Parathyroid adenoma (tissue), 2 donors: ENCODE measurements around the gene TMPRSS15.

Experiments used
- H2AFZ ChIP-seq: fragments of 300-600 bp; sonication (generic); one replicate; pipeline ENCODE4 v1.7.0; 2017; ENCODE audit warnings: antibody characterized with exemption, mild to moderate bottlenecking
- H3K27ac ChIP-seq: fragments of 300-600 bp; sonication (generic); one replicate; pipeline ENCODE4 v1.7.0; 2017
- H3K27me3 ChIP-seq: fragments of 300-600 bp; sonication (generic); one replicate; pipeline ENCODE4 v1.7.0; 2017; ENCODE audit warnings: low read length; ENCODE audit not compliant: control insufficient read depth, insufficient read depth
- H3K36me3 ChIP-seq: fragments of 300-600 bp; sonication (generic); one replicate; pipeline ENCODE4 v1.7.0; 2017; ENCODE audit warnings: low read length; ENCODE audit not compliant: control insufficient read depth, insufficient read depth
- H3K4me1 ChIP-seq: fragments of 300-600 bp; sonication (generic); one replicate; pipeline ENCODE4 v1.7.0; 2017; ENCODE audit warnings: control low read depth
- H3K4me2 ChIP-seq: fragments of 300-600 bp; sonication (generic); one replicate; pipeline ENCODE4 v1.7.0; 2017; ENCODE audit warnings: low read length
- H3K4me3 ChIP-seq: fragments of 300-600 bp; sonication (generic); one replicate; pipeline ENCODE4 v1.7.0; 2017; ENCODE audit warnings: low read depth, low read length
- H3K79me2 ChIP-seq: fragments of 300-600 bp; sonication (generic); one replicate; pipeline ENCODE4 v1.7.0; 2017; ENCODE audit warnings: control low read depth
- H3K9ac ChIP-seq: fragments of 300-600 bp; sonication (generic); one replicate; pipeline ENCODE4 v1.7.0; 2017; ENCODE audit warnings: mild to moderate bottlenecking
- H3K9me3 ChIP-seq: fragments of 300-600 bp; sonication (generic); one replicate; pipeline ENCODE4 v1.7.0; 2017; ENCODE audit warnings: low read length; ENCODE audit not compliant: control insufficient read depth
- TF ChIP-seq, protein P1 (sequence below): fragments of 300-600 bp; sonication (generic); IDR thresholded peaks from one replicate; pipeline ENCODE4 v1.7.0; 2017; ENCODE audit warnings: antibody characterized with exemption, mild to moderate bottlenecking
- donor health status: primary hyperparathyroidism.

Gene TMPRSS15

DNA sequence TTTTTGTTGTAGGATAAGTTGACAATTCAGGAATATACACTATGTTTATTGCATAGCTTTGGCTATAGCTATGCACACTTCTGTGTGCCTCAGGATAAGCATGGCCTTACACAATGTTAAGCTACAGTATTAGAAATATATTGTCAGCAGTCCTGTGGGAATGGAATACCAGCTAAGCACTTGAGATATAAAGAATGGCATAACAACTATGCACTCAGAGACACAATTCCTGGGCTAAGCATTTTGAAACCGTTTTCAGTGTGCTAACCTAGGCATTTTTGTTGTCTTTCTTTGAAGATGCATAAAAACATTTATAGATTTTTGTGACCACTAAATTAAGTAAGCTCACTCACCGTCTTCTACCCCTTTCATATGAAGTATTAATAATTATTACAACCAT, 46.8 kb downstream of the TMPRSS15 start:
- Histone ChIP-seq H3K27ac (no peak overlapping the region), H3K9me3 (no peaks in the 10 kb centered on the region), H3K79me2 (no peaks in the 10 kb centered on the region), H2AFZ (no peak overlapping the region), H3K4me2 (no peak overlapping the region), H3K27me3 (no peaks in the 10 kb centered on the region), H3K4me1 (no peaks in the 10 kb centered on the region), H3K9ac (no peak overlapping the region), H3K36me3 (no peaks in the 10 kb centered on the region), H3K4me3 (no peak overlapping the region)
- TF ChIP-seq, protein P1, sequence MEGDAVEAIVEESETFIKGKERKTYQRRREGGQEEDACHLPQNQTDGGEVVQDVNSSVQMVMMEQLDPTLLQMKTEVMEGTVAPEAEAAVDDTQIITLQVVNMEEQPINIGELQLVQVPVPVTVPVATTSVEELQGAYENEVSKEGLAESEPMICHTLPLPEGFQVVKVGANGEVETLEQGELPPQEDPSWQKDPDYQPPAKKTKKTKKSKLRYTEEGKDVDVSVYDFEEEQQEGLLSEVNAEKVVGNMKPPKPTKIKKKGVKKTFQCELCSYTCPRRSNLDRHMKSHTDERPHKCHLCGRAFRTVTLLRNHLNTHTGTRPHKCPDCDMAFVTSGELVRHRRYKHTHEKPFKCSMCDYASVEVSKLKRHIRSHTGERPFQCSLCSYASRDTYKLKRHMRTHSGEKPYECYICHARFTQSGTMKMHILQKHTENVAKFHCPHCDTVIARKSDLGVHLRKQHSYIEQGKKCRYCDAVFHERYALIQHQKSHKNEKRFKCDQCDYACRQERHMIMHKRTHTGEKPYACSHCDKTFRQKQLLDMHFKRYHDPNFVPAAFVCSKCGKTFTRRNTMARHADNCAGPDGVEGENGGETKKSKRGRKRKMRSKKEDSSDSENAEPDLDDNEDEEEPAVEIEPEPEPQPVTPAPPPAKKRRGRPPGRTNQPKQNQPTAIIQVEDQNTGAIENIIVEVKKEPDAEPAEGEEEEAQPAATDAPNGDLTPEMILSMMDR: no peak

DNA sequence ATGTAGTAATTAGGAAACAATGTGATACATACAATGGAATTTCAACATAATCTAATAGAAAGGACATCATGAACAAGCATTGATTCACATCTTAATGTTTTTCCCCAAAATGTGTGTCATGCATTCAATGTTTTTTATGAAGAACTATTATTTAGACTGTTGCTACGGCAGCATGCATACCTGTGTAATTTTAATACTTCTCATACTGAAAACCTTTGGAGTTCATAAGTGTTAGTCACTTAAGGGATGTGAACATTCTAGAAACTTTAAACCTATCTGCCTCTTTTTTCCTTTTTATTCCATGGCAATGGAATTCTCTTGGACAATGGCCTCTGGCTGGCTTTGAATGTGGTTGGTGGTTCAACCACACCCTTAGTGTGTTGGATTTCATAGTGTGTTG, 48.6 kb downstream of the TMPRSS15 start:
- no peaks in the 10 kb centered on the region for H3K4me1 ChIP-seq
- H3K4me3 ChIP-seq: no peak overlapping the region
- H3K9me3 ChIP-seq: no peaks in the 10 kb centered on the region
- H3K4me2 ChIP-seq: no peak overlapping the region
- H3K9ac ChIP-seq: no peak overlapping the region
- H3K79me2 ChIP-seq: no peaks in the 10 kb centered on the region
- no peaks in the 10 kb centered on the region for H3K36me3 ChIP-seq
- no peaks in the 10 kb centered on the region for H3K27me3 ChIP-seq
- no peak overlapping the region for H3K27ac ChIP-seq
- TF ChIP-seq, protein P1: no peak
- H2AFZ ChIP-seq: no peak overlapping the region

DNA sequence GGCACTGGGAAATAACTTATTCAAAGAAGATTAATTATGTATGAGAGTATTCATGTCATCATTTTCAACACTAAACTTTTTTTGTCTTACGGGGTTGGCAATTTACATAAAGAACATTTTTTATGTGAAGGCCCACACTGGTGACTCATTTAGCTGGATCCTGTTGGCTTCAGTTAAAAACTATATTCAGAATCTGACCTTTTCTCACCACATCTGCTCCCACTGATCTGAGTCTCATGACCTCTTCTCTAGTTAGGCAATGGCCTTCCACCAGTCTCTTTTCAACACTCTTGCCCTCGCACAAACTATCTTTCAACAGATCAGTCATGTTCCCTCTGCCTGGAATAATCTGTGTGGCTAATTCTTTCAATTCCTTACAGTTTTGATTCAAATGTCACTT, 53.4 kb downstream of the TMPRSS15 start:
- H3K27ac ChIP-seq: no peak overlapping the region
- H2AFZ ChIP-seq: no peak overlapping the region
- H3K36me3 ChIP-seq: no peaks in the 10 kb centered on the region
- H3K4me1 ChIP-seq: no peaks in the 10 kb centered on the region
- H3K4me2 ChIP-seq: no peak overlapping the region
- no peaks in the 10 kb centered on the region for H3K79me2 ChIP-seq
- TF ChIP-seq, protein P1: no peak
- no peaks in the 10 kb centered on the region for H3K9me3 ChIP-seq
- H3K4me3 ChIP-seq: no peak overlapping the region
- H3K27me3 ChIP-seq: no peaks in the 10 kb centered on the region
- no peak overlapping the region for H3K9ac ChIP-seq

DNA sequence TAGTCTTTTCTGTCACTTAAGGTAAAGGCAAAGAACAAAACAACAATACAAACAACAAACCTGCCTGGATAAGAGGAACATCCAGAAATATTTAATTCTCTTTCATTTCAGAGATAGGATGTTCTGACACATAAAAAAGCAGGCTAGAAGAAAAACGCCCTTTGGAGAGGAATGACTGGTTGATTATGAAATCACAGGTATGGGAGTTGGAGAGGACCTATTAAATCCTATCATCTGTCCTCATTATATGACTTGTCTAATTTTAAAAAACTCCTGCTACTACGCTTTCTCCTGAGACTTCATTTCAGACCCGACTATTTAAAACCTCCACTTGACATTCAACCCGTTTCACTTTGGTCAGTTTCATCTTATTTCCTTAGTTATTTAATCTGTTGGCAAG, 54.1 kb downstream of the TMPRSS15 start:
- Histone ChIP-seq H3K4me3 (no peak overlapping the region), H3K9ac (no peak overlapping the region), H3K9me3 (no peaks in the 10 kb centered on the region), H3K4me1 (no peaks in the 10 kb centered on the region), H3K79me2 (no peaks in the 10 kb centered on the region), H3K36me3 (no peaks in the 10 kb centered on the region), H3K27me3 (no peaks in the 10 kb centered on the region), H3K27ac (no peak overlapping the region), H2AFZ (no peak overlapping the region), H3K4me2 (no peak overlapping the region)
- TF ChIP-seq, protein P1: no peak

DNA sequence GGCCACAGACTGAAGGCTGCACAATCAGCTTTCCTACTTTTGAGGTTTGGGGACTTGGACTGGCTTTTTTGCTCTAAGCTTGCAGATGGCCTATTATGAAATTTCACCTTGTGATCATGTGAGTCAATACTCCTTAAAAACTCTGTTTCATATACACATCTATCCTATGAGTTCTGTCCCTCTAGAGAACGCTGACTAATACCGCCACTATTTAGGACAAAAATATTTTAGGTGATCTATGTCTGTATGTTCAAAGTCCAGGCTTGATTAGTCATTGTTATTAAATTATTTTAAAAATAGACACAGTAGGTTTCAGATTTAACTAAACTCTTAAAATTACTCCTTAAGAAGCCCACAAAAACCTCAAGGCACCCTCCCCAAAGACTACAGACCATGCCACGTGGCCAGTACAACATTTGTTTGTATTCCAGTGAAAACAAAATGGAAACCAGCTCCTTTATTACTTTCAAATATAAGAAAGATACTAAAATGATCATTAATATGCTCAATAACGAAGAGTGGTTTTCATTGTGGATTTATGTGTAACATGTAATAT, 63.1 kb downstream of the TMPRSS15 start:
- H3K27ac ChIP-seq: no peak overlapping the region

More for the DNA sequence above, 63.1 kb downstream of the TMPRSS15 start:
- H3K4me1 ChIP-seq: no peaks in the 10 kb centered on the region
- H3K36me3 ChIP-seq: no peaks in the 10 kb centered on the region
- H3K9me3 ChIP-seq: no peaks in the 10 kb centered on the region
- no peak overlapping the region for H2AFZ ChIP-seq
- H3K79me2 ChIP-seq: no peaks in the 10 kb centered on the region
- H3K4me3 ChIP-seq: no peak overlapping the region
- TF ChIP-seq, protein P1: no peak
- no peak overlapping the region for H3K4me2 ChIP-seq
- H3K27me3 ChIP-seq: no peaks in the 10 kb centered on the region
- H3K9ac ChIP-seq: no peak overlapping the region
